Right ventricle myocardium inferior (tissue), 1 donor: ENCODE data around the gene C11orf91. TPM values are rescaled to one million over a fixed set of nuclear protein-coding genes. Genes with fewer than 3 reads are reported as not detected.
"Not testable (repeated sequence)": the region's sequence is repeated elsewhere in the genome, so short reads cannot be mapped to it uniquely, and the experiment has no call there.

ENCODE experiments used
- ATAC-seq: fragments of 200-7000 bp; cut with Tn5 transposase; one replicate; pipeline ENCODE4 v1.9.1; 2020; ENCODE audit warnings: mild to moderate bottlenecking, moderate library complexity
- DNase-seq: peaks from one replicate; pipeline ENCODE4 v3.0.0; 2021; ENCODE audit errors: missing footprints
- intact Hi-C: fragments of 100-400 bp; cut with DNase I; formaldehyde crosslinking; loops from one replicate; pipeline ENCODE4 v1.11.0; 2022
- total RNA-seq: library from RNA; stranded (reverse); fragmentation: NEBNext Ultra II Directional; extraction: Animal tissue kit (Norgen Biotek cat#: 25700); gene quantifications from one replicate; pipeline ENCODE4 v1.2.1, GENCODE V29; 2021
- donor health status: DM: no; HTN: yes; CAD: no; lungs with severe emphysema.

C11orf91 gene
- total RNA-seq, 1 donor from 2014 or later, result not detected

GRCh38 chr11:33723238-33723881 lies 22.7 kb upstream of the C11orf91 start:
- DNase-seq, result peak; percentile 57
- peak; percentile 63 for ATAC-seq
- intact Hi-C loops, result no loop called here

- DNase-seq (no peak), ATAC-seq (peak; percentile 17)
- intact Hi-C loops, result no loop called here
Measured at GRCh38 chr11:33722590-33723234, 22.1 kb upstream of the C11orf91 start.

- intact Hi-C loops, result no loop called here
- DNase-seq, result no peak
- ATAC-seq, result no peak
Measured at GRCh38 chr11:33721984-33722383, 21.4 kb upstream of the C11orf91 start.

GRCh38 chr11:33721426-33721825 lies 20.8 kb upstream of the C11orf91 start:
- intact Hi-C loops, result no loop called here
- ATAC-seq (no peak), DNase-seq (no peak)

GRCh38 chr11:33719587-33719986 lies 19.0 kb upstream of the C11orf91 start:
- no peak for ATAC-seq
- intact Hi-C loops, result no loop called here
- no peak for DNase-seq

- ATAC-seq (no peak), DNase-seq (no peak)
- intact Hi-C loops, result no loop called here
Measured at GRCh38 chr11:33718440-33718839, 17.8 kb upstream of the C11orf91 start.

- DNase-seq (no peak), ATAC-seq (no peak)
- intact Hi-C loops, result no loop called here
Measured at GRCh38 chr11:33716243-33716642, 15.6 kb upstream of the C11orf91 start.

GRCh38 chr11:33713856-33714398 lies 13.3 kb upstream of the C11orf91 start:
- DNase-seq (no peak), ATAC-seq (peak; percentile 36)
- intact Hi-C loops, result no loop called here

- DNase-seq, result no peak
- ATAC-seq, result no peak
- intact Hi-C loops, result no loop called here
Measured at GRCh38 chr11:33713151-33713855, 12.7 kb upstream of the C11orf91 start.

- intact Hi-C loops, result no loop called here
- ATAC-seq, result no peak
- DNase-seq, result no peak
Measured at GRCh38 chr11:33712436-33712835, 11.8 kb upstream of the C11orf91 start.

GRCh38 chr11:33709466-33709865 lies 8.8 kb upstream of the C11orf91 start:
- no peak for DNase-seq
- intact Hi-C loops, result no loop called here
- no peak for ATAC-seq

GRCh38 chr11:33708985-33709384 lies 8.4 kb upstream of the C11orf91 start:
- DNase-seq (no peak), ATAC-seq (no peak)
- intact Hi-C loops, result no loop called here

- DNase-seq, intact Hi-C loops: not testable (repeated sequence)
Measured at GRCh38 chr11:33707831-33708230, 7.2 kb upstream of the C11orf91 start.

GRCh38 chr11:33706966-33707365 lies 6.3 kb upstream of the C11orf91 start:
- no peak for ATAC-seq

More at GRCh38 chr11:33707831-33708230, 7.2 kb upstream of the C11orf91 start:
- peak; percentile 24 for ATAC-seq

GRCh38 chr11:33706546-33706945 lies 5.9 kb upstream of the C11orf91 start:
- ATAC-seq, result no peak
- no peak for DNase-seq
- intact Hi-C loops, result no loop called here

More at GRCh38 chr11:33706966-33707365, 6.3 kb upstream of the C11orf91 start:
- no peak for DNase-seq
- intact Hi-C loops, result no loop called here

- DNase-seq (no peak), ATAC-seq (no peak)
- intact Hi-C loops, result no loop called here
Measured at GRCh38 chr11:33704240-33705002, 3.8 kb upstream of the C11orf91 start.

- DNase-seq (no peak), ATAC-seq (no peak)
- intact Hi-C loops, result no loop called here
Measured at GRCh38 chr11:33703788-33704187, 3.2 kb upstream of the C11orf91 start.

- intact Hi-C loops, result no loop called here
- ATAC-seq, result no peak
Measured at GRCh38 chr11:33703234-33703633, 2.6 kb upstream of the C11orf91 start.

More at GRCh38 chr11:33703234-33703633, 2.6 kb upstream of the C11orf91 start:
- no peak for DNase-seq
